Glutamatergic neuron (in vitro differentiated cells): ENCODE data around the gene HOMER2. TPM values are rescaled to one million over a fixed set of nuclear protein-coding genes. Genes with fewer than 3 reads are reported as not detected.
"Not testable (repeated sequence)": the region's sequence is repeated elsewhere in the genome, so short reads cannot be mapped to it uniquely, and the experiment has no call there.

Source experiments
- DNase-seq: peaks from one replicate; pipeline ENCODE4 v3.0.0; 2022
- H3K27ac Mint-ChIP-seq: one replicate; pipeline ENCODE4 v1.8.0; 2020; ENCODE audit warnings: mild to moderate bottlenecking, mixed read lengths, inconsistent platforms; ENCODE audit not compliant: unreplicated experiment
- H3K27me3 Mint-ChIP-seq: one replicate; pipeline ENCODE4 v1.8.0; 2020; ENCODE audit warnings: mild to moderate bottlenecking, moderate library complexity, mixed read lengths, inconsistent platforms; ENCODE audit not compliant: unreplicated experiment
- H3K36me3 Mint-ChIP-seq: one replicate; pipeline ENCODE4 v1.8.0; 2020; ENCODE audit warnings: mild to moderate bottlenecking, mixed read lengths, inconsistent platforms; ENCODE audit not compliant: unreplicated experiment
- H3K4me1 Mint-ChIP-seq: one replicate; pipeline ENCODE4 v1.8.0; 2020; ENCODE audit warnings: mild to moderate bottlenecking, low read depth, mixed read lengths, inconsistent platforms; ENCODE audit not compliant: unreplicated experiment
- H3K4me3 Mint-ChIP-seq: one replicate; pipeline ENCODE4 v1.8.0; 2020; ENCODE audit warnings: mild to moderate bottlenecking, mixed read lengths, inconsistent platforms; ENCODE audit not compliant: unreplicated experiment
- H3K9me3 Mint-ChIP-seq: one replicate; pipeline ENCODE4 v1.8.0; 2020; ENCODE audit warnings: mild to moderate bottlenecking, moderate library complexity, mixed read lengths, inconsistent platforms; ENCODE audit not compliant: unreplicated experiment
- CTCF ChIP-seq: fragments of 200-600 bp; sonication (generic); IDR thresholded peaks from one replicate; pipeline ENCODE4 v1.5.0; 2021; ENCODE audit not compliant: partially characterized antibody, unreplicated experiment
- total RNA-seq: library from RNA; stranded (reverse); fragmentation: NEBNext Ultra II Directional; extraction: Animal tissue kit (Norgen Biotek cat#: 25700); gene quantifications from one replicate; pipeline ENCODE4 v1.2.1, GENCODE V29; 2021; ENCODE audit not compliant: unreplicated experiment

The HOMER2 gene
- total RNA-seq, 1 donor from 2014 or later, result 32.6 TPM

- Mint-ChIP-seq H3K9me3 (peaks cover 2% of the 10 kb centered on the region), H3K4me1 (no peaks in the 10 kb centered on the region), H3K4me3 (no peak overlapping the region), H3K36me3 (no peaks in the 10 kb centered on the region), H3K27ac (no peak overlapping the region), H3K27me3 (no peaks in the 10 kb centered on the region)
- TF ChIP-seq CTCF, result no peak
- no peak for DNase-seq
These were observed 121.9 kb downstream of the HOMER2 start for GRCh38 chr15:82830427-82831173.

GRCh38 chr15:82829234-82829633 is 123.3 kb downstream of the HOMER2 start:
- Mint-ChIP-seq H3K27me3 (no peaks in the 10 kb centered on the region), H3K27ac (no peak overlapping the region), H3K36me3 (no peaks in the 10 kb centered on the region), H3K4me1 (no peaks in the 10 kb centered on the region), H3K9me3 (peaks cover 2% of the 10 kb centered on the region), H3K4me3 (no peak overlapping the region)
- DNase-seq, result no peak
- no peak for TF ChIP-seq CTCF

GRCh38 chr15:82828075-82828474 is 124.4 kb downstream of the HOMER2 start:
- no peaks in the 10 kb centered on the region for H3K4me1 Mint-ChIP-seq
- peaks cover 2% of the 10 kb centered on the region for H3K9me3 Mint-ChIP-seq
- no peak for TF ChIP-seq CTCF
- no peaks in the 10 kb centered on the region for H3K27me3 Mint-ChIP-seq
- H3K36me3 Mint-ChIP-seq, result no peaks in the 10 kb centered on the region
- no peak for DNase-seq
- no peak overlapping the region for H3K27ac Mint-ChIP-seq
- no peak overlapping the region for H3K4me3 Mint-ChIP-seq

- no peak for TF ChIP-seq CTCF
- peaks cover 4% of the 10 kb centered on the region for H3K36me3 Mint-ChIP-seq
These were observed 129.5 kb downstream of the HOMER2 start for GRCh38 chr15:82823049-82823448.

GRCh38 chr15:82821851-82822250 is 130.7 kb downstream of the HOMER2 start:
- not testable (repeated sequence) for H3K4me3 Mint-ChIP-seq, H3K27me3 Mint-ChIP-seq, H3K4me1 Mint-ChIP-seq, H3K36me3 Mint-ChIP-seq, DNase-seq, H3K9me3 Mint-ChIP-seq, H3K27ac Mint-ChIP-seq

More at GRCh38 chr15:82823049-82823448, 129.5 kb downstream of the HOMER2 start:
- H3K27ac Mint-ChIP-seq, result no peak overlapping the region
- H3K4me1 Mint-ChIP-seq, result no peaks in the 10 kb centered on the region
- H3K27me3 Mint-ChIP-seq, result peaks cover 2% of the 10 kb centered on the region
- no peak for DNase-seq
- no peak overlapping the region for H3K4me3 Mint-ChIP-seq
- H3K9me3 Mint-ChIP-seq, result no peaks in the 10 kb centered on the region

GRCh38 chr15:82821396-82821795 is 131.1 kb downstream of the HOMER2 start:
- not testable (repeated sequence) for H3K36me3 Mint-ChIP-seq, H3K9me3 Mint-ChIP-seq, H3K4me3 Mint-ChIP-seq, H3K4me1 Mint-ChIP-seq, DNase-seq, H3K27ac Mint-ChIP-seq, H3K27me3 Mint-ChIP-seq
